Nephron (organoid): Measurements from ENCODE around the gene ASAP2.

Experiments
- H3K27ac Mint-ChIP-seq, 3 experiments: 2 replicates each; pipeline ENCODE4 v1.8.0; 2020; ENCODE audit warnings: mixed read lengths in 3 of 3, mild to moderate bottlenecking in 2 of 3, moderate library complexity in 1 of 3
- H3K27me3 Mint-ChIP-seq: 2 replicates; pipeline ENCODE4 v1.8.0; 2021; ENCODE audit warnings: low read depth, mild to moderate bottlenecking, moderate library complexity, mixed read lengths
- H3K36me3 Mint-ChIP-seq: 2 replicates; pipeline ENCODE4 v1.8.0; 2020; ENCODE audit warnings: low read depth, mixed read lengths
- H3K4me1 Mint-ChIP-seq: 2 replicates; pipeline ENCODE4 v1.8.0; 2020; ENCODE audit warnings: mixed read lengths
- H3K4me3 Mint-ChIP-seq, 3 experiments: 2 replicates each; pipeline ENCODE4 v1.8.0; 2020; ENCODE audit warnings: mild to moderate bottlenecking in 3 of 3, mixed read lengths in 3 of 3, moderate library complexity in 2 of 3
- H3K9me3 Mint-ChIP-seq: 2 replicates; pipeline ENCODE4 v1.8.0; 2020; ENCODE audit warnings: mixed read lengths
- TF ChIP-seq, protein P1 (sequence below), 3 experiments: fragments of 200-600 bp; sonication (generic); IDR thresholded peaks; one replicate each; pipeline ENCODE4 v1.5.0; 2021; ENCODE audit warnings: antibody characterized with exemption in 3 of 3; ENCODE audit not compliant: unreplicated experiment in 3 of 3

Gene ASAP2

DNA sequence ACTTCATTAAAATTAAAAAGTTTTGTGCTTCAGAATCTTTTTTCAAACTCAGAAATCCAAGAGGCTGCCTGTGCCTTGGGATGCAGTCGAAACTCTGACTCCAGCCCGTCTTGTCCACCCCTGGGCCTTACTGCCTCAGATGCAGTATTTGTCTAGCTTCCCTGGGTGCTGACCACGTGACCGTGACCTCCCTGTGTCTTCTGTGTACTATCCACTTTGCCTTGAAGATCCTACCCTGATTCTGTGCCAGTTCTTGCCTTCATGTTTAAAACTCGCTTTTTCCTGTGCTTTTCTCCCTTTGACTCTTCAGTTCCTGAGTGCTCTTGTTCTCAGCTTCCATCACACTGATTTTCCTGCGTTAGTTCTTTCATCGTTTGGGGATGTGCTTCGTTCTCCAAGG lies 136.0 kb downstream of the ASAP2 start:
- Mint-ChIP-seq H3K36me3 (peaks cover 70% of the 10 kb centered on the region), H3K9me3 (no peaks in the 10 kb centered on the region), H3K4me3 (no peak overlapping the region), H3K27me3 (no peaks in the 10 kb centered on the region), H3K4me1 (peaks cover 13% of the 10 kb centered on the region), H3K27ac (no peak overlapping the region)
- TF ChIP-seq, protein P1, sequence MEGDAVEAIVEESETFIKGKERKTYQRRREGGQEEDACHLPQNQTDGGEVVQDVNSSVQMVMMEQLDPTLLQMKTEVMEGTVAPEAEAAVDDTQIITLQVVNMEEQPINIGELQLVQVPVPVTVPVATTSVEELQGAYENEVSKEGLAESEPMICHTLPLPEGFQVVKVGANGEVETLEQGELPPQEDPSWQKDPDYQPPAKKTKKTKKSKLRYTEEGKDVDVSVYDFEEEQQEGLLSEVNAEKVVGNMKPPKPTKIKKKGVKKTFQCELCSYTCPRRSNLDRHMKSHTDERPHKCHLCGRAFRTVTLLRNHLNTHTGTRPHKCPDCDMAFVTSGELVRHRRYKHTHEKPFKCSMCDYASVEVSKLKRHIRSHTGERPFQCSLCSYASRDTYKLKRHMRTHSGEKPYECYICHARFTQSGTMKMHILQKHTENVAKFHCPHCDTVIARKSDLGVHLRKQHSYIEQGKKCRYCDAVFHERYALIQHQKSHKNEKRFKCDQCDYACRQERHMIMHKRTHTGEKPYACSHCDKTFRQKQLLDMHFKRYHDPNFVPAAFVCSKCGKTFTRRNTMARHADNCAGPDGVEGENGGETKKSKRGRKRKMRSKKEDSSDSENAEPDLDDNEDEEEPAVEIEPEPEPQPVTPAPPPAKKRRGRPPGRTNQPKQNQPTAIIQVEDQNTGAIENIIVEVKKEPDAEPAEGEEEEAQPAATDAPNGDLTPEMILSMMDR (IDR thresholded peaks at IDR 0.05; ENCODE audit: unreplicated experiment in 3 of 3), result no peak

DNA sequence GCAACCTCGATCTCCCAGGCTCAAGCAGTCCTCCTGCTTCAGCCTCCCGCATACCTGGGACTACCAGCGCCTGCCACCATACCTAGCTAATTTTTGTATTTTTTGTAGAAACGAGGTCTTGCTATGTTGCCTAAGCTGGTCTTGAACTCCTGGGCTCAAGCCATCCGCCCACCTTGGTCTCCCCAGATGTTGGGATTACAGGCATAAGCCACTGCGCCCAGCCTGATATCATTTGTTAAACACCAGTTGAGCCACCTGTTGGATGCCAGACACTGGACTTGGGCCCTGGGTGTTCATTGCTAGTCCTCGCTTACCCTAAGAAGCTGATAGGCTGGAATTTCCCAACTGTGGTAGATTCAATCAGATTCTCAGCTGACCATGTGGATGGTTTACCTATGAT lies 136.9 kb downstream of the ASAP2 start:
- Mint-ChIP-seq H3K4me3 (no peak overlapping the region), H3K27me3 (no peaks in the 10 kb centered on the region), H3K36me3 (peaks cover 63% of the 10 kb centered on the region), H3K27ac (no peak overlapping the region), H3K4me1 (peaks cover 5% of the 10 kb centered on the region), H3K9me3 (no peaks in the 10 kb centered on the region)
- TF ChIP-seq, protein P1 (IDR thresholded peaks at IDR 0.05; ENCODE audit: unreplicated experiment in 3 of 3), result no peak

DNA sequence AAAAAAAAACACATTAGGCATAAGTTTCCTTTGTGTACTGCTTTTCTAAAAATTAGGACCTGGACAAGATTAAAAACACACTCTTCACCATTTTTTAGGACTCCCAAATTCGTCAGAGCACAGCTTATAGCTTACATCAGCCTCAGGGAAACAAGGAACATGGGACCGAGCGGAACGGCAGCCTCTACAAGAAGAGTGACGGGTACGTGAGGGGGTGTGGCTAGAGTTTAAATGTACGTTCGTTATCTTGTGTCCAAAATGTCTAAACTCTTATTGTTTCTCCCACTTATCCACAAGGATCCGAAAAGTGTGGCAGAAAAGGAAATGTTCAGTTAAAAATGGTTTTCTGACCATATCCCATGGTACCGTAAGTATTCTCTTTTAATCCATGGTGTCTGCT lies 137.8 kb downstream of the ASAP2 start:
- TF ChIP-seq, protein P1 (IDR thresholded peaks at IDR 0.05; ENCODE audit: unreplicated experiment in 3 of 3), result no peak
- Mint-ChIP-seq H3K27ac (no peak overlapping the region), H3K36me3 (peaks cover 67% of the 10 kb centered on the region), H3K4me3 (no peak overlapping the region), H3K4me1 (peaks cover 4% of the 10 kb centered on the region), H3K9me3 (no peaks in the 10 kb centered on the region), H3K27me3 (no peaks in the 10 kb centered on the region)

DNA sequence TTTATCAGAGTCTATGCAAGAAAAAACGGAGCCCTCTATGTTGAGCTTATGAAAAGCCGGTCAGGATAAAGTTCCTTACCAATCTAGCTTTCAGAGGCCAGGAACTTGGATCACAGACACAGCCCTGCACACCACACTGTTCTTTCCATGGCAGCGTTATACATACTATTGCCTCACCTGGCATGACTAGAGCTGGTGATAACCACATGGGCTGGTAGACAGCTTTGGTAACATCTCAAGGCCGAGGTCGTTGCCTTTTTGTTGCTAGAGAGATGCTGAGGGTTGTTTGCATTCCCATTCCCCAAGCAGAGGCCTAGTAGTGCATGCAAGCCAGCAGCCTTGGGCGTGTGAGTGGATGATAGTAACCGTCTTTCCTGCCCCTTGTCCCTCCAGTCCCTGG lies 138.7 kb downstream of the ASAP2 start:
- TF ChIP-seq, protein P1 (IDR thresholded peaks at IDR 0.05; ENCODE audit: unreplicated experiment in 3 of 3), result no peak
- peak overlapping the region in 1 of 3 experiments; percentile 24 for H3K27ac Mint-ChIP-seq
- H3K4me1 Mint-ChIP-seq, result no peaks in the 10 kb centered on the region
- no peaks in the 10 kb centered on the region for H3K9me3 Mint-ChIP-seq
- H3K4me3 Mint-ChIP-seq, result no peak overlapping the region
- peaks cover 64% of the 10 kb centered on the region for H3K36me3 Mint-ChIP-seq
- H3K27me3 Mint-ChIP-seq, result no peaks in the 10 kb centered on the region

DNA sequence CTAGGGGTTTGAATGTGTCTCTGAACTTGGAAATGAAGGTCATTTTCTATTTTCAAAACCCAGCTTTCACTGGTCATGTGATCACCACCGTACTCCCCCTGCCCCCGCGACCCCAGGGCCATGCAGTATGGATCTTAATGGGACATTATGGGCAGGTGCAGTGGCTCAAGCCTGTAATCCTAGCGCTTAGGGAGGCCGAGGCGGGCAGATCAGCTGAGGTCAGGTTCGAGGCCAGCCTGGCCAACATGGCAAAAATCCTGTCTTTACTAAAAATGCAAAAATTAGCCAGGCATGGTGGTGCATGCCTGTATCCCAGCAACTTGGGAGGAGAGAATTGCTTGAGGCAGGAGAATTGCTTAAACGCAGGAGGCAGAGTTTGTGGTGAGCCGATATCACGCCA lies 139.4 kb downstream of the ASAP2 start:
- Mint-ChIP-seq H3K4me3 (no peak overlapping the region), H3K27ac (peak overlapping the region in 1 of 3 experiments; percentile 24), H3K4me1 (no peaks in the 10 kb centered on the region), H3K36me3 (peaks cover 64% of the 10 kb centered on the region), H3K9me3 (no peaks in the 10 kb centered on the region), H3K27me3 (no peaks in the 10 kb centered on the region)
- TF ChIP-seq, protein P1 (IDR thresholded peaks at IDR 0.05; ENCODE audit: unreplicated experiment in 3 of 3), result no peak

DNA sequence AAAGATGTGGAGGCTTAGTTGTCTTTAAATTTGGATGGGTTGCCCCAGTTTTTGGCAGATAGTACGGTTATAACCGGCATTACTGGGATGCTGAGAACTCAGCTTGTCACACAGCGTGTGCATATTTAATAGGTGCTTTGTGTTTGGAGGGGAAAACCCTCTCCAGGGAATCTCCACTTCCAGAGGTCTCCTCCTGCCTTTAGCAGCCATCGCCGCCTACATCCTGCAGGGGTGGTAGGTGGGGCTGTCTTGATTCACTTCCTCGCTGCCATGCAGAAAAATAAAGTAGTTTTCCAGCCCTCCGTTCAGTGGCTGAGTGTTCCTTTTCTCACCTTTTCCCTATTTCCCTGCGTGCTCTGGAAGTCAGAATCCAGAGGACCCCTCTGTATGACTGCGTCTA lies 140.3 kb downstream of the ASAP2 start:
- TF ChIP-seq, protein P1 (IDR thresholded peaks at IDR 0.05; ENCODE audit: unreplicated experiment in 3 of 3), result no peak
- no peaks in the 10 kb centered on the region for H3K4me1 Mint-ChIP-seq
- H3K27ac Mint-ChIP-seq, result peak overlapping the region in 1 of 3 experiments; percentile 37
- H3K9me3 Mint-ChIP-seq, result no peaks in the 10 kb centered on the region
- H3K36me3 Mint-ChIP-seq, result peaks cover 64% of the 10 kb centered on the region
- H3K4me3 Mint-ChIP-seq, result no peak overlapping the region
- H3K27me3 Mint-ChIP-seq, result no peaks in the 10 kb centered on the region
